HEK293 (cell line): ENCODE data around the gene SLC25A18.

ENCODE experiments used
- CTCF ChIA-PET: fragments of 350-600 bp; formaldehyde crosslinking; extraction: SDS; loops from one replicate; lab custom pipeline; 2021; ENCODE audit warnings: antibody characterized with exemption; lab: Yijun Ruan, JAX
- POLR2A ChIA-PET: fragments of 300-600 bp; formaldehyde crosslinking; extraction: SDS; loops from one replicate; lab custom pipeline; 2020; ENCODE audit warnings: antibody characterized with exemption, inconsistent platforms; lab: Yijun Ruan, JAX
- H3K27ac ChIP-seq: fragments of 200-500 bp; sonication (Bioruptor generic); 2 replicates; pipeline ENCODE4 v1.5.1; 2014; ENCODE audit warnings: low read depth, low read length, control low read depth, inconsistent platforms; ENCODE audit errors: extremely low read depth
- H3K36me3 ChIP-seq, 2 experiments: fragments of 200-500 bp in 1 of 2; sonication (Bioruptor generic) in 1 of 2; 1 replicate in 1 of 2; 2 replicates in 1 of 2; pipeline ENCODE4 v1.5.1; 2014 to 2017; ENCODE audit warnings: inconsistent platforms in 2 of 2, low read length in 2 of 2; ENCODE audit not compliant: control insufficient read depth in 2 of 2, insufficient read depth in 1 of 2
- H3K4me1 ChIP-seq: fragments of 200-500 bp; sonication (Bioruptor generic); 2 replicates; pipeline ENCODE4 v1.5.1; 2014; ENCODE audit warnings: mild to moderate bottlenecking, low read length, inconsistent platforms; ENCODE audit not compliant: control insufficient read depth, insufficient read depth
- H3K4me3 ChIP-seq: 2 replicates; pipeline ENCODE4 v1.5.1; 2011; ENCODE audit warnings: low read depth, mild to moderate bottlenecking, control low read depth, low read length, moderate library complexity
- H3K9me3 ChIP-seq: fragments of 200-500 bp; sonication (Bioruptor generic); 2 replicates; pipeline ENCODE4 v1.5.1; 2014; ENCODE audit warnings: low read depth, low read length, inconsistent platforms; ENCODE audit not compliant: control insufficient read depth, insufficient read depth
- BCL6B ChIP-seq: fragments of 450-650 bp; formaldehyde crosslinking; IDR thresholded peaks from 2 replicates; pipeline ENCODE4 v1.5.1; 2017; ENCODE audit warnings: missing biosample characterization, missing genetic modification characterization
- GLI2 ChIP-seq: fragments of 450-650 bp; formaldehyde crosslinking; IDR thresholded peaks from 2 replicates; pipeline ENCODE4; 2017; ENCODE audit warnings: missing biosample characterization, missing genetic modification characterization, low read depth, borderline replicate concordance
- KLF16 ChIP-seq: fragments of 450-650 bp; formaldehyde crosslinking; IDR thresholded peaks from 2 replicates; pipeline ENCODE4 v1.5.1; 2017; ENCODE audit warnings: missing biosample characterization, missing genetic modification characterization
- MYNN ChIP-seq: fragments of 450-650 bp; formaldehyde crosslinking; IDR thresholded peaks from 2 replicates; pipeline ENCODE4 v1.5.1; 2016; ENCODE audit warnings: missing biosample characterization, missing genetic modification characterization, borderline replicate concordance
- RBAK ChIP-seq: fragments of 450-650 bp; formaldehyde crosslinking; IDR thresholded peaks from 2 replicates; pipeline ENCODE4 v1.5.1; 2016; ENCODE audit warnings: missing biosample characterization, missing genetic modification characterization
- ZBTB6 ChIP-seq: fragments of 450-650 bp; formaldehyde crosslinking; IDR thresholded peaks from 2 replicates; pipeline ENCODE4 v1.5.1; 2017; ENCODE audit warnings: missing biosample characterization, missing genetic modification characterization
- ZNF140 ChIP-seq: fragments of 450-650 bp; formaldehyde crosslinking; IDR thresholded peaks from 2 replicates; pipeline ENCODE4 v1.5.1; 2016; ENCODE audit warnings: missing biosample characterization, missing genetic modification characterization
- ZNF221 ChIP-seq: fragments of 450-650 bp; formaldehyde crosslinking; IDR thresholded peaks from 2 replicates; pipeline ENCODE4 v1.5.1; 2017; ENCODE audit warnings: missing biosample characterization, missing genetic modification characterization, borderline replicate concordance
- ZNF280D ChIP-seq: fragments of 450-650 bp; formaldehyde crosslinking; IDR thresholded peaks from 2 replicates; pipeline ENCODE4 v1.5.1; 2016; ENCODE audit warnings: missing biosample characterization, missing genetic modification characterization
- ZNF324 ChIP-seq: fragments of 450-650 bp; formaldehyde crosslinking; IDR thresholded peaks from 2 replicates; pipeline ENCODE4 v1.5.1; 2016; ENCODE audit warnings: missing biosample characterization, missing genetic modification characterization
- ZNF341 ChIP-seq: fragments of 450-650 bp; formaldehyde crosslinking; IDR thresholded peaks from 2 replicates; pipeline ENCODE4; 2016; ENCODE audit warnings: low read depth, missing biosample characterization, missing genetic modification characterization
- ZNF548 ChIP-seq: fragments of 450-650 bp; formaldehyde crosslinking; IDR thresholded peaks from 2 replicates; pipeline ENCODE4 v1.5.1; 2016; ENCODE audit warnings: missing biosample characterization, missing genetic modification characterization
- ZNF677 ChIP-seq: fragments of 450-650 bp; IDR thresholded peaks from 2 replicates; pipeline ENCODE4 v1.5.0; 2018; ENCODE audit warnings: missing biosample characterization, mild to moderate bottlenecking, missing genetic modification characterization, moderate library complexity
- ZNF777 ChIP-seq: fragments of 450-650 bp; formaldehyde crosslinking; IDR thresholded peaks from 2 replicates; pipeline ENCODE4 v1.5.1; 2017; ENCODE audit warnings: missing biosample characterization, missing genetic modification characterization, borderline replicate concordance
- ZNF785 ChIP-seq: fragments of 450-650 bp; formaldehyde crosslinking; IDR thresholded peaks from 2 replicates; pipeline ENCODE4 v1.5.1; 2016; ENCODE audit warnings: missing biosample characterization, missing genetic modification characterization

SLC25A18 gene

GRCh38 chr22:17581056-17581455, 17.8 kb downstream of the SLC25A18 start:
- Histone ChIP-seq H3K36me3 (no peaks in the 10 kb centered on the region), H3K4me3 (no peak overlapping the region), H3K9me3 (no peaks in the 10 kb centered on the region), H3K27ac (no peak overlapping the region), H3K4me1 (no peaks in the 10 kb centered on the region)
- POLR2A ChIA-PET, result no interaction called here
- no peak for TF ChIP-seq MYNN (tag by site-specific recombination)
- TF ChIP-seq BCL6B, result no peak
- TF ChIP-seq GLI2 (tag by site-specific recombination), result no peak
- no peak for TF ChIP-seq RBAK (tag by site-specific recombination)
- CTCF ChIA-PET, result no interaction called here

- no peak overlapping the region for H3K4me3 ChIP-seq
- ChIA-PET CTCF (interaction anchor here (0.6 kb wide), 1 partner anchor 507 kb away, joined by 3 read pairs; no protein-coding TSS in a partner anchor), POLR2A (no interaction called here)
- H3K27ac ChIP-seq, result no peak overlapping the region
- no peaks in the 10 kb centered on the region for H3K4me1 ChIP-seq
- TF ChIP-seq ZNF548 (no peak), ZNF777 (tag by site-specific recombination) (no peak), ZNF280D (tag by site-specific recombination) (no peak), ZNF324 (tag by site-specific recombination) (no peak), ZNF785 (tag by site-specific recombination) (no peak), ZBTB6 (tag by site-specific recombination) (no peak)
- H3K36me3 ChIP-seq, result no peaks in the 10 kb centered on the region
- no peaks in the 10 kb centered on the region for H3K9me3 ChIP-seq
These were observed 18.3 kb downstream of the SLC25A18 start for GRCh38 chr22:17581631-17582030.

GRCh38 chr22:17583151-17583550, 19.9 kb downstream of the SLC25A18 start:
- TF ChIP-seq KLF16 (tag by site-specific recombination), result no peak
- no peak for TF ChIP-seq ZNF221 (tag by site-specific recombination)
- TF ChIP-seq ZNF140 (tag by site-specific recombination), result no peak
- no peak for TF ChIP-seq ZNF677 (tag by site-specific recombination)
- TF ChIP-seq ZNF341 (tag by site-specific recombination), result no peak
- TF ChIP-seq ZNF324 (tag by site-specific recombination), result no peak
- Histone ChIP-seq H3K9me3 (no peaks in the 10 kb centered on the region), H3K4me1 (no peaks in the 10 kb centered on the region), H3K27ac (no peak overlapping the region), H3K36me3 (no peaks in the 10 kb centered on the region), H3K4me3 (no peak overlapping the region)
- POLR2A ChIA-PET, result no interaction called here
- CTCF ChIA-PET, result interaction anchor here (0.6 kb wide), 1 partner anchor 31 kb away, joined by 3 read pairs; no protein-coding TSS in a partner anchor
